NCI-H1436 (cell line): ENCODE results near the gene LRRC8B.
"Not testable (repeated sequence)": the region's sequence is repeated elsewhere in the genome, so short reads cannot be mapped to it uniquely, and the experiment has no call there.

Experiments
- DNase-seq: peaks from one replicate; lab custom pipeline; 2025; lab: John Stamatoyannopoulos, UW

The LRRC8B gene

DNA sequence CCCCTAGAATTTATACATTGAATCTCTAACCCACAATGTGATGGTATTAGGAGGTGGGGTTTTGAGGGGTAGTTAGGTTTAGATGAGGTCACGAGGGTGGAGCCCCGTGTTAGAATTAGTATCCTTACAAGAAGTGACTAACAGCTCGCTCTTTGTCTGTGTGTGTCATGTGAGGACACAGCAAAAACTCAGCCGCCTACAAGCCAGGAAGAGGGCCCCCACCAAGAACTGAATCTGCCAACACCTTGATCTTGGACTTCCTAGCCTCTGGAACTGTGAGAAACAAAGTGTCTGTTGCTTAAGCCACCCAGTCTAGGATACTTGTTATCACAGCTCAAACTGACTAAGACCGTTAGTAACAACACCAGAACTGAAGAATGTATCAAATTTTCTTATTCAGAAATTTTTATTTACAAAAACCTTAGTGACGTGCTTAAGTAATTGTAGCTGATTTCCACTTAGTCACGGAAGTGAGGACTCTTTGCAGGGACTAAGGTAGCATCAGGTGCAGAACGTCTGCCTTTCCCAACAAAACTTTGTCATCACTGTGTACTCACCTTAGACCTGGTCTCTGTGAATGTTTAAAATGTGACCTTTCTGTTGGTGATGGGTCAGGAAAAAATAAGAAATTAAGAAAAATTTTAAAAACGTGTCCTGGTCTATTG is 83.8 kb downstream of the LRRC8B start:
- DNase-seq: no peak

DNA sequence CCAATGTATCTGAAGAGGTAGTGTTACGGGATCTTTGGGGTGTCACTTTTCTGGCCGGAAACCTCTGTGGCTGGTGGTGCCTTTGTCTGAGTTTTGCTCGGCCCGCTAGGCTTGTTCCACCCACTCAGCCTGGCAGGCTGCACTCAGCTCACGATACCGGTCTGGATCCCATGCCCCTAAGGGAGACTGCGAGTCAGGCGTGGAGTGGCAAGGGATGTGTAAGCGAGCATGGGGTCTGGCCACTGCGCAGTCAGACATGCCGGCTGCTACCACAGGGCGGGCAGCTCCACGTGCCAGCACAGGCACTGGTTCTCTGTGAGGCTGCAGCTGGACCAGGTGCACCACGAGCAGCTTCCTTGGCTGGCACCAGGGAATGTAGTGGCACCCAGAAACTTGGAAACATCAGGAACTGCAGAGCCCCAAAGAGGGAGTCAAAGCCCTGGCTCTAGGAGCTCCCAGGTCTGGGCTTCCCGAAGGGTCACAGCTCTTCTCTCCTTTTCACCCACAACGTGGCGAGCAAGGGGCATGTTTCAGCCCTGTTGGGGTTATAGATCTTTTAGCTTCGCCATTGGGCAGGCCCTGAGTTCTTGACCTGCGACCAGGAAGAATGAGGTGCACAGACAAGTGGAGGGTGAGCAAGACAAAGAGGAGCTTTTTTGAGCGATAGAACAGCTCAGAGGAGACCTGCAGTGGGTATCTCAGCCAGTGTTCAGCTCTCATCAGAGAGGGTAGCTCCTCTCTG is 84.5 kb downstream of the LRRC8B start:
- no peak for DNase-seq

DNA sequence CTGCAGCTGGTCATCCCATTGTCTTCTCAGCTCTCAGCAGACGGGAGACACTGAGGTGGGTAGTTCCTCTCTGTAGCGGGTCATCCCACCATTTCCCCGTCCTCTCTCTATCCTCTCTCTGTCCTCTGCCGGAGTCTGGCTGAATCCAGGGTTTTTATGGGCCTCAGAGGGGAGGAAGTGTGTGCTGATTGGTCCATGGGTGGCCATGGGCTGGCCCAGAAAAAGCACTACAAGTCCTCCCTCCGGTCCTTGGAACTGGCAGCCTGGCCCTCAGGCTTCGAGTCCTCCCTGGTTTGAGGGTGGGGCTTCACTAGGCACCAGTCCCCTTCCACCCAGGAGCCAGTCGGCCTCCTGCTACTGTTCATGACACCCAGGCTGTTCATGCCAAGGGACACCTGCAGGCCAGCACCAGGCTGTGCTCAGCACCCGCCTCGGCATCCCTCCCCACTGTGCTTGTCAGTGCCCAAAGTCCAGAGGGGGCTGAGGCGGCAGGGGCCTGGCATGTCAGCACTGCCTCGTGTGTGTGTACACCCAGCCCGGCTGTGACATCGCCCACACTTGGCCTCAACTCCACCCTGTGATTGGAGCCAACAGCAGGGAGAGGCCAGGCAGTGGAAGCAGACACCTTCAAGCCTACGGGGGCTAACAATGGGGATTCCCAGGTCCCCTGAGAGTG is 85.3 kb downstream of the LRRC8B start:
- no peak for DNase-seq

DNA sequence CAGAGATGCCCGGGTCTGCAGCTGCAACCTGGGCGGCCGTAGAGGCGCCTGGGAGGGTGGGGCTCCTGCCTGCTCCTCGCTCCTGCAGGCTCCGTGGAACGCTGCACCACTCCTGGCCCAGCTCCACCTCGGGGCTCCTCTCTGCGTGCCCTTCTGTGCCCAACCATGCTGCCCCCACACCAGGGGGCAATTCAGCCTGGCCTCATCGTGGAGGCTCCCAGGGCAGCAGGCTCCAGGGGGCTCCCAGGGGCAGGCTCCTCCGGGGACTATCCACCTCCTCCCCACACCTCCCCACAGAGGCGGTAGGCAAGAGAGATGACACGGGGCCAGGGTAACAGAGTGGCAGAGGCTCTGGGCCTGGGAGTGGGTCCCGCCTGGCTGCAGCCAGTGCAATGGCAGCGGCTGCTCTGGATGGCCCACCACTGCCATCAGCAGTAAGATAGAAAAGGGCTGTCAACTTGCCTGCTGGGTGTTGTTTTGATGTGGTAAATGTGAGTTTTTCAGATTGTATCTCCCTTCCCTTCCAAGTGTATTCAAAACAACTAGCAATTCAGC is 85.9 kb downstream of the LRRC8B start:
- no peak for DNase-seq

DNA sequence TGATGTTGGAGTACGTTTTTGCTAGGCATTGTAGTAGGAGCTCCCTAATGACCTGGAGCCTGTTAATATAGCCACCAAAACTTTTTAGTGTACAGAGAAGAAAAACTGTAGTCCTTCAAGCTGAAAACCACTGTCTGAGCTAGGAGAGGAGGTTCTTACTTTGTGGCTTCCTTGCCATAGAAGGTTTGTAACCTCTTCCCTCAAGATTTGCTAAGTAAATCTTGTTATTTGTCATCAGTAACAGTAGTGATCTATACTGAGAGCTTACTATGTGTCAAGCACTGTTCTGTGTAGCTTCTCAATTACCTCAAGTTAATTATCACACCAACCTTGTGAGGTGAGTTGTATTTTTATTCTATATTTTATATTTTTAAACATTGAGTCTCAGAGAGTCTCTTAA is 87.1 kb downstream of the LRRC8B start:
- no peak for DNase-seq

DNA sequence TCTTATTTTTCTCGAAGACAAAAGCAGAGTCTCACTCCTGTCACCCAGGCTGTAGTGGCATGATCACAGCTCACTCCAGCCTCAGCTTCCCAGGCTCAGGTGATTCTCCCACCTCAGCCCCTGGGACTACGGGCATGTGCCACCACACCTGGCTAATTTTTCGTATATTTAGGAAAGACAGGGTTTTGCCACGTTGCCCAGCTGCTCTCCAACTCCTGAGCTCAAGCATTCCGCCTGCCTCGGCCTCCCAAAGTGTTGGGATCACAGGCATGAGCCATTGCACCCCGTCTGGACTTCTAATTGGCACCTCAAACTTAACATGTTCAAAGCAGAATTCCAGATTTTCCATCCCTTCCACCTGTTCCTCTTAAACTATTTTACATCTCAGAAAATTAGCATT is 89.3 kb downstream of the LRRC8B start:
- DNase-seq: no peak

DNA sequence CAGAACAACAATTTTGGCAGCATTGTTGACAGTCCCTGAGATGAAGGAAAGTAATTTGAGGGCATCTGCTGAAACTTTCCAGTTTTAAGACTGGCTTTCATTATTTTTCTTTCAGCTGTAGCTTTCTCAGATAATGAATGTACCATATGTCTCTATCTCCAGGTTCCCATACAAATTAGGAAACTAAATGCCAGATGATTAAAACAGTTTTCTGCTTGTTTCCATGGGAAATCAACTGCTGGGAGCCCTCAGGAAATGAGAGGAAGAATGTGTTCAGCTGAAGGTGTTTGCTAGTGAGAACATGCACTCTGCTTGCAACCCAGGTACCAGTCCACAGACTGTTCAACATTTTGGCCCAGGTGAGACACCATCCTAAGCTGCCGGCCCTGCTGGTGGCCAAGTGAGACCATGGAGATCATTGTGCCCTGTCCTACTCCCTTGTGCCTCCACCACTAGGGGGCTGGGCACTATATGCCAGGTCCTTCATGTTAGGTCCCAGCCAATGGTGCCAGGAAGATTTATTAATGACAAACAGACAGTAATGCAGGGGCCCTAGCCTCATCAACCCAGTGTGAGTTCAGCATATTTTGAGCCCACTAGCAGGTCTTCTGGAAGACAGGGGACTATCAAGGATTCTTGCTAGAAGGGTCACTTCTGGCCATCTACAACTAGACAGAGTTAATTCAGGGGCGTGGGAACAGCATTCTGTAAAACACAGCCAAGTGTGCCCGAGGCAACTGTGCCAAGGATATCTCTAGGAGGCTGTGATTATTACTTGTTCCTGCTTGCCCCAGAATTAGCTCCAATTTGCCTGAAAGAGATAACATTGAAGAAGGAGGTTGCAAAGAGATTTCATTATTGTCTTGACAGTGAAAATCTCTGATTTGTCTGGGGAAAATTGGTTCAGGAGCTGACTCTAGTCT is 91.3 kb downstream of the LRRC8B start:
- DNase-seq: no peak

DNA sequence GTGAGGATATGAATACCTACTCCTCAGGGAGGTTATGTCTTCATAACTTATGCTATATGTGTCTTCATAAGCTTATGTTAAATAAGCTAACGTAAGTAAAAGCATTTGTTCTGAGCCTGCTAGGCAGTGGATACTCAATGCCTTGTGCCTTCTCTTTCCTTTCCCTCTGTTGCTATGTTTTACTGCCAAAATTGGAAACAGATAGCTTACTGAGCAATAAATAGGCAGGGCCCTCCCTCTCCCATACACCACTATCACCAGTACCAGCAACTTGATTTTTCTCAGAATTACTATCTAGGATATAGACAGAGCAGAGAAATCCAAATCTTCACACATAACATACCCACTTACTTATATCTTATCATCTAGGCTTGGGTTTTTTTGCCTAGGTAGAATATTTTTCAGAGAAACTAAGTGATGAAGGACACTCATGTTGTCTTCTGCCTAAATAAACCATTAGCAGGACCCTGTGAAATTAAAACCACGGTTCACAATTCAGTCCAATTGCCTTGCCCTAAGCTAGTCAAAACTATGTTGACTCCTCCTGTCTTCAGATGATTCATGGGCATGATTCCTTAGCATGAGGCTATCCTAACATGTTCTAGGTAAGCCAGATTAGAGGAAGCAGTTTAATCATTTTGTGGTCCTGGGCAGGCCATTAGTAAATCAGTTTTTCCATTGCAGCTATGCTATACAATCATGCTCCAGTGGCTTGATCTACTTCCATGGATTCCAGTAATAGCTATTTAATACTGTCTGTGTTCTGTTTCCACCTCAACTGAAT is 92.4 kb downstream of the LRRC8B start:
- DNase-seq: no peak

DNA sequence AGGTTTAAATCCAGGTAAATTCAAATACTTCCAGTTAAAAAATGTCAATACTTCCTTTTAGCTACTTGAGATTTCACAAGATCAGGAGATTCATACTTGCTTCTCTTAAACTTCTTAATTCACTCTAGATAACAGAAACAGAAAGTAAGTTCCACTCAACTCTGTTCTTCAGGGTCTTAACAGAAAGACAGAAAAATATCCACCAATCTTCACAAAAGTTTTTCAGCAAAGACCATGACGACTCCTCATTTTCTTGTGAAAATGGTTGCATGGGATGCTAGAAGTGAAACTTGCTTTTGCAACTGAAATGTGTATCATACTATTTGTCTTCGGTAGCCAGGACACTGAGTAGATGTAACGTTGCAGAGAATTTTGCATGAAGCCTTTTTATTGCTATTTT is 96.0 kb downstream of the LRRC8B start:
- DNase-seq: no peak

DNA sequence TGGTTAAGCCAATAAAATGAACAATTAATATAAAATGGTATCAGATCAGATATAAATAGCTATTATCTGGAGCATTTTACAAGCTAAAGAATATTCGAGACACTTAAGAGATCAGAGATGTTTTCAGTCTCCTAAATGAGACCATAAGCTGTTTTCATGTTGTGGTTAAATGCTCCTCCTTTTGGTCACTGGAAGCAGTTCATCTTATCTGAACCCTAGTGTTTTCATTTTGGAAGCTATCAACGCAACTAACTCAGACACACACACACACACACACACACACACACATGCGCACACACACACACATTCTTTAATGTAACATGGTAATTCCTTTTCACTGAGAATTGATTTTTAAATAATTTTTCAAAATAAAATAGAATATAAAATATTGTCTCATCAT is 98.3 kb downstream of the LRRC8B start:
- DNase-seq: no peak

DNA sequence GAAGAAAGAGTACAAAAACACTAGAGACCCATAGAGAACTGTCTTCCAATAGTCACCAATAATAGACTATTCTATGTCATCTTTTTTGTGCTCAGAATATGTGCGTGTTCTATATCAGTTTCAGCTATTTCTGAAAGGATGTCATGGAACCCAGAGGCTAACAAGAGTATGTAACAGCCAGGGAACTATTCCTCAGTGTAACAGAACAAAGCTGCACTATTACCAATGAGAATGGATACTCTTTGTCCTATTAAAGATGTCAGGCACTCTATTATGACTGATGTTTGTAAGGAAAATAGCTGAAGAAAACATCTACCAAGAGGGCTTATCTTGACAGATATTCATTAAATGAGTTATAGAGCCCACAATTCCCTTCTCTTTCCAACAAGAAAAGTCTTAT is 99.7 kb downstream of the LRRC8B start:
- no peak for DNase-seq

DNA sequence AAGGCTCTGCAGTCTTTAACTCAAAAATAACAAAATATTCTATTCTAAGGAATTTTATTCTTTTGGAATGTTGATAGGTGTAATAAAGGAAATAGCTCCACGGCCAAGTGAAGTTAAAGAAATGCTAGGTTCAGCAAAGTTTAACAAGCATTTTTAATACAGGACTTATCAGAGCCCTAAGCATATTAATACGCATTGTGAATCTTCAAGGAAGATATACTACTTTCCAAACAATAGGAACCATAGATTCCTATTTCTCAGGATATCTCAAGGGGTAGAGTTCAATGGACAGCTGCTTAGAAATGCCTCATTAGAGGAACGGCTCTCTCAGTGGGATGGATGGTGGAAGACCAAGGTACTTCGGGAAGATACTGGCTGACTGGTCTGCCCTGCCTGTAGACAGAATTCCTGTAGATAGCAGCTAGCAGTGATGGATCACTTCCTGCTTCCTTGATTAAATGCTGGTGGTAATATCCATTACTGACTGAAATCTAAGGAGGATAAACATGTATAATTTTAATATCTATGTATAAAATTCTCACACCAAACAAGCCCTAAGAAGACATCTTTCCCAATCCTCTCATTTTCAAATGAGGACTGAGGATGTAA is 100.2 kb downstream of the LRRC8B start:
- DNase-seq: no peak

DNA sequence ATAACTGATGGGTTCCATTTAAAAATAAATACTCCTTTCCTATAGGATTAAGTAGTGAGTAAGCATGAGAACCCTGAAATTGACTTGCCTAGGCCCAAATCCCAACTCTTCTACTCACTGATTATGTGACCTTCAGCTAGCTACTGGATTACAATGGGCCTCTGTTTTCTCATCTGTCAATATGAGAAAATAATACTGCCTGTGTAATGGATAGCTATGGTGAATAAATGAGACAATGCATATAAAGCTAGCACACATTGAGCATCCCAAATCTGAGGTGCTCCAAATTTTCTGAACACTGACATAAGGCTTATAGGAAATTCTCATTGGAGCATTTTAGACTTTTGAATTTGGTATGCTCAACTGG is 103.0 kb downstream of the LRRC8B start:
- no peak for DNase-seq

DNA sequence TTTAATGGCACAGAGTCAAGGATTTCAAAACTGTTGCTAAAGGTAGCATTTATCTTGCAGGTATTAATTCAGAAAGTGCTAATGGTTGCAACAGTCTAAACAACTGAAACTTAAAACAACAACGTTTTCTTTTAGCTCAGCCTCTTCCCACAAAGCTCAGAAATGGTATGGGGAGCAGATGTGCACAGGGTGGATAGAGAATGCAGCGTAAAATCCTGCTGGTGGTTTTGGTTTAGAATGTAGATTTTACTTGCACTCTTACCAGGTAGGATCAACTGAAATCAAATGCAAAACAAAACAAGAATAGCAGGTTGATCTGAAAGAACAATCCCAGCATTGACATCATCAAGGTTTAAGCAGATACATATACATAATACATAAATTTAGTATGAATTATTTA is 104.5 kb downstream of the LRRC8B start:
- no peak for DNase-seq

DNA sequence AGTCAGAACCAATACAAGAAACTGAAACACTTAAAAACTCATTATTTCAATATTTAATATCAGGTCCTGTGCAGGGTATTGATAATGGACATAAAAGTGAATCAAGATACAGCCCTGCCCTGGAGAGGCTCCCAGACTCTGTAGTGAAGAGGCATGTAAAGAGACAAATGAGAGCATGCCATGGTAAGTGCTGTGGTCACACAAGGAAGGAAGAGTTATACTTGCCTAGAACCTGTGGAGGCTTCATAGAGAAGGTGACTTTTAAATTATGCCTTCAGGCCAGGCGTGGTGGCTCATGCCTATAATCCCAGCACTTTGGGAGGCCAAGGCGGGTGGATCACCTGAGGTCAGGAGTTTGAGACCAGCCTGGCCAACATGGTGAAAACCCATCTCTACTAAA is 105.0 kb downstream of the LRRC8B start:
- DNase-seq: not testable (repeated sequence)

DNA sequence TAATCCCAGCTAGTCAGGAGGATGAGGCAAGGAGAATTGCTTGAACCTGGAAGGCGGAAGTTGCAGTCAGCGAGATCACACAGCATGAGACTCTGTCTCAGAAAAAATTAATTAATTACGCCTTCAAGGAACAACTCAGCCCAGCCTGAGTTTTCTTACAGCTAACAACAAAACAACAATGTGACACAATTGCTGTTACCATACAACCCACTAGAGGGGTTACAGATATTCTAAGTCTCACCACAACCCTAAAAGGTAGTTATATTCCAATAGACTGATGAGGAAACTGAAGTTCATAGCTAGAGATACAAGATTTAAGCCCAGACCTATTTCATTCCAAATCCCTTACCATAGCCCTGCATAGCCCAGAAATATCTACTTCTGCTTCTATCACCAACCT is 105.4 kb downstream of the LRRC8B start:
- no peak for DNase-seq

DNA sequence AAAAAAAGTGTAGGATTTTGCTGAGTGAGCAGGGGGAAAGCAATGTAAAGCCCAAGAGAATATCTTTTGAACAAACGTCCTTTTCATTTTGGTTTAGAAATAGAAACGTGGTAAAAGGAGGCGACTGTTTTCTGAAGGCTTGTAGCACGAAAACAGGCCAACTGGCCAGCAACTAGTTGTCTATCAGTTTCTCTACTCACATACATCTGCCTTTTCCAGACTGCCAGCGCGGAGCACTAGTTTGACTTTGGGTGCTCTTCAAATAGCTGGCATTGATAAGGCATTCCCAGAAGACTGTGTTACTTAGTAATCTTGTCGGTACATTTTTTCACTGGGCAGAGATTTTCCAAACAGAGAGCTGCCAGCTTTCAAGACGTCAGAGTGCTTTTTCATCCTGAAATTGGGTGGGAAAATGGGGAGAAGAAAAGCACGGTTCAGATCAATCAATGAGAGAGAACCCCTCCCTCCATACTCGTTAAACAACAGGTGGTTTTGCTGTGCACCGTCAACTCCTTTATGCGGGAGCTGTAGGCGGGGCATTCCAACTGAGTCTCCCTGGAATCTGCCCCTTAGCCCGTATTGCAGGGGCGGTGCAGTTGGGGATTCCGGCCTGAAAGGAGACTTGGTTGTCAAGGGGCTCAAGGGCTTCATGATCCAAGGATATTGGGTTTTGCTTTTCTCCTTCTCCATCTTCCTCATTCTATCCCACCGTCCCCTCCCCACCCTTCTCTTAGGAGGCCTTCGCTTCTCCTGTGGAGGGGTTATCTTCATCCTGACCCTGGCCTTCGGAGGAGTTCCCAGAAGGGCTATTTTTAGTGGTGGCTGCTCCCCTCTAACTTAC is 107.4 kb downstream of the LRRC8B start:
- DNase-seq: no peak

DNA sequence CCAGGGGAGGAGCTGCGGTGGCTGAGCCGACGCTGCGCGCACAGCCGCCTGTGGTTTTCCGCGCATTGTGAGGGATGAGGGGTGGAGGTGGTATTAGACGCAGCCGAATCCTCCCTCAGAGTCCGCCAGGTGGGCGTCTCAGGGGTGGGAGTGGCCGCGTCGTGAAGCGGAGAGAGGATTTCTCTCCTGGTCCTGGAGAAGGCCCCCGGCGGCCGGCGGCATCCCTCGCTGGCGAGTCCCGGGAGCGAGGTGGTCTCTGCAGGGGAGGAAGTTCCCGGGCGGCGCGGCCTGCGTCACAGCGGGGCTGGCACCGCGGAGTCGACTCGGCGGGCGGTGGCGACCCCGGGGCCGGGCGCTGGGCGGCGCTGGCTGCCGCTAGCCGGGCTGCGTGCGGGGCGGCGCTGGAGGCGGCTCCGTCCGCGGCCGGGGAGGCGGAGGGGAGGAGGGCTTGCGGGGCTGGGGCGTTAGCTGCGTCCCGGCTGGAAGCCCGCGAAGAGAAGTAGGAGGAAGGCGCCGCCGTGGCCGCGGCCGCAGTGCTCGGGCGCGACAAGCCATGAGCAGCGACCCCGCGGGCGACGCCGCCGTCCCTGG is 108.1 kb downstream of the LRRC8B start, which contains the start of gene LRRC8C:
Gene LRRC8C (plus strand): TSS at position 464 of the 591 bp plus-strand sequence. CDS start 53,354 bp downstream, outside the sequence.
- DNase-seq: peak; percentile 63

DNA sequence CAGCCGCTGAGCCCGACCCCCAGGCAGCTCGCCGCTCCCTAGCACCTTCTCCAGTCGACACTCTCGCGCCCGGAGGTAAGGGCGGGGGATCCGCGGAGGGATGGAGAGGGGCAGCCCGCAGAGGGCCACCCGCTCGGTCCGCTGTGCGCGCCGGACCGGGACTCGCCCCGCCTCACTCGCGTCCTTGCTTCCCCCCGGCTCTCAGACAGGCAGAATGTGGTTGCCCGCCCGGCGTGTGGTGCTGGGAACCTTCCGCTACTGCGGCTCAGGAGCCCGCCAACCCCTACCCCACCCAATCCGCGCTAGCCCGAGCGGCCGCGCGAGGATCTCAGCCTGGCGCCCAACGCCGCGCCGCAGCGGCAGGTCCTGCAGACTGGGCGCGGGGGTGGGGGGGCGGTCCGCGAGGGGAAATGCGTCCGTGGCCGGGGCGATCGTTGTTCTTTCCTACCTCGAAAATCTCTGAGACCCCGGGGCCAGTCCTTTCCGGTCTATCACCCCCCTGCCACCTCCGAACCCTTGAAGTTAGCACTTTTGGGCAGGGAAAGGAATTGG is 108.7 kb downstream of the LRRC8B start:
- peak; percentile 26 for DNase-seq
